Stimulated activated CD4-positive, alpha-beta T cell treated with anti-CD3 and anti-CD28 coated beads, Interleukin-2, amount 100 ng/mL, for 4 hours (primary cell): ENCODE data around the gene ACVR1C.

Experiments used
- DNase-seq: peaks from one replicate; pipeline ENCODE4 v3.0.0-alpha.2; 2020; ENCODE audit warnings: low read depth

ACVR1C gene

DNA sequence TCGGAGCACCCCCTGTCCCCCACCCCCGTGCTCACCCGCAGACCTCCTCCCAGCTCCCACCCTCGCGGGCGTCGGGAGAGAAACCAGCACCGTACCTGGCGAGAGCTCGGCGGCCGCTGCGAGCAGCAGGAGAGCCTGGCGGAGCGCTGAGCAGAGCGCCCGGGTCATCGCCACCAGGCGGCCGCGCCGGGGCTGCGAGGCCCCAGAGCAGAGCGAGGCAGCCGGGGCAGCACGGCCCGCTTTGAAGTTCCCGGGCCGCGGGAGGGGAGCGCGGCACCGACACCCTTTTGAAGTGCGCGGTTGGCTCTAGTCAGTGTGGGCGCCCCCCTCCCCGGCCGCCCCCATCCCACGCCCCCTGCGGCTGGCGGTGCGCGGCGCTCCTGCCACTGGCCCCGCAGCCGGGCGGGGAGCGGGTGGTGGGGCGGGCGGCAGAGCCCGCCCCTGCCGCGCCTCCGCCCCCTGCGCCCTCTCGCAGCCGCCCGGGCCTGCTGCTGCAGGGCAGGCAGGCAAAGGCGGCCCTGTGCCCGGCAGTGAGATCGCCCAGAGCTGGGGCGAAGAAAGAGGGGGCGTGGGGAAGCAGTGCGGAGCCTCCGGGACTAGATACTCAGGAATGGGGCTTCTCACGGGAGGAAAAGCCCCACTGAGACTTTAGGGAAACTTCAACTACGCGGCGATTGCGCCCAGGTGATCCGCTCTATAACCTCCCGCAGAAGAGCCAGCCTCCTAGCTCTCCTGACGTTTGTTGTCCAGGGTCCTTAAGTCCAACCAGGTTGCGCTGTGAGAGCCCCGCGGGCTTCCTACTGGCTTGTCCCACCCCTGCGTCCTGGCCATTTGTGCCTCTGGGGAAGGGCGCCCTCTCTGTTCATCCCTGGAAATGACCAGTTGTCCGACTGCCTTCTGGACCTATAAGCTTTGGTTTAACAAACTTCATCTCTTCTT lies at the start of gene ACVR1C:
Gene ACVR1C (minus strand): TSS at position 388 of the 939 bp plus-strand sequence. CDS start 220 bp downstream, at position 168.
- peak; percentile 41 for DNase-seq

DNA sequence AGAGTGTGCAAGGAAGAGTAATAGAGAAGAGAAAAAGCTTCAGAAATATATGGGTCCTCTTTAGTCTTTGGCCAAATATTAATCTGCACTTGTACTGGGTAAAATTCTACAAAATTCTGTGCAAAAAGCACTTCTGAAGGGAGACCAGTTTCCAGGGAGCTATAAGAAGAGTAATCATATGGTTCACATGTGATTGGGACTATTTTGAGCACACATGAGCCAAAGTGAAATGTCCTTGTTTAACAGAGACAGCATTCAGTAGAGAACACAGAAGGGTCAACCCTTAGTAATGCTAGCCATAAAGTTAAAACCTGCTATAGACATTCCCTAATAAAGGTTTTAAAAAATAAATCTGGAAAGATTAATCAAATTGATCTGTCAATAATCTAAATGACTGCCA lies 49.3 kb upstream of the ACVR1C start:
- DNase-seq: no peak

GRCh38 chr2:157672129-157672528 lies 43.5 kb upstream of the ACVR1C start:
- no peak for DNase-seq

GRCh38 chr2:157662401-157662800 lies 33.7 kb upstream of the ACVR1C start:
- DNase-seq: no peak

DNA sequence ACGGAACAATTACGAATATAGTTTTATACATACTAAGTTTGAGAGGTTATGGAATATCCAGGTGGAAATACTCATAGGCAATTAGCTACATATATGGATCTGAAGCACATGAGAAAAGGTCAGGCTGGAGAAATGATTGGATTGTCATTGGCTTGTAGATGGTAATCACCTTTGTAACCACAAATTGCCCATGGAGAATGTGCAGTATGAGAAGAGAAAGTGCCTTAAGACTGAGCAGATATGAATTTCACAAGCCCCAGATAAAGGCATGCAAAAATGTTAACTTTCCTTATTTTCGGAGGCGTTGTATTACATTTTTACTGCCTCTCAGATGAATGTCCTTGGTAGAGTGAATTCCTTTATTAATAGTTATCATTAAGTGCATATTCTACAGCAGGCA lies 33.1 kb upstream of the ACVR1C start:
- no peak for DNase-seq

DNA sequence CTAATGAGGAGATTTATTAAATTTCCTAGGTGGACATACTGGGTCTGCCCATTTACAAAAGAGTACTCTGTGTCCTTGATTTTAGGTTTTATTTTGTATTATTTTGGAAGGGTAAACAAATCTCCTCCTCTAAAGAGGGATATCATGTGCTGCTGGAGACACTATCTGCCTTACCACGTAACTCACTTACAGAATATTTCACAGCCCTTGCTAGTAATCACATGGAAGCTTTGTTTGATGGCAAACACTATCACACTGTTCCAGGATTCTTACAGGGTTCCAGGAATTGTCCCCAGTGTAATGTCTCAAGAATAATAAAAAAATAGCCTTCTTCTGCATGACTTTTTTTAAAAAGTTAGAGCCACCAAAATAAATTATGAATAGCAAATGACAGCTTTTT lies 29.2 kb upstream of the ACVR1C start:
- DNase-seq: no peak

- no peak for DNase-seq
Measured at GRCh38 chr2:157657101-157657500, 28.4 kb upstream of the ACVR1C start.

DNA sequence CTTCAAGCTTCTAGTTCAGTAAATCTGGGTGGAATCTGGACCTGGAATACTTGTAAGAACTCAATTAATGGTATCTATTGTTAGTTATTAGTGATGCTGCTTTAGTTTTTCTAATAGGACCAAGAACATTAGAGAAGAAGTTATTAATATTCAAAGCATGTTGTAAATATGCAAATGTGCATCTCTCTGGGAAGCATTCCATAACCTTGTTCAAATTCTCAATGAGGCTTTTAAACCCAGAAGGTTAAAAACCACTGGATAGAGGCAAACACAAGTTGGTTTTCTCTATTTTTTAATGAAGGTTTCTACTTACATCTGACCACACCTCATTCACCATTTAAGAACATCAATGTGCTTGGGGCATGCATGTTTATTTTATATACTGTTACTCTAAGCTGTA lies 16.1 kb upstream of the ACVR1C start:
- DNase-seq: no peak

DNA sequence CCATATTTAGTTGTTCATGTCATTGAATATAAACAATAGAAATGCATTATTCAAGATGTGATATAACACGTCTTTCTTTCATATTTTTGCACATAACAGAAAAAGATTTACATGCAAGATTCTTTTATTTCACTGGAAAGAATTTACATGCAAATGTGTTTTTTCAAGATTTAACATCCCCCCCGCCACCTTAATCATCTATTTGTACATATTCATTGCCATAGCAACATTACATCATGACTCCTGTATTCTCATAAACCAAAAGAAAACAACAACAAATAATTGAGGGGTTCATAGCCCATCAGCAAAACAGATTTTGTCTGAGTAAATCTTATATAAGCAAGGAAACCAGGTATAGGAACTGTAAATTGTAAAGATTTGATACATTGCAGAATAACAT lies 3.2 kb upstream of the ACVR1C start:
- DNase-seq: no peak

GRCh38 chr2:157627594-157628476 lies 829 bp downstream of the ACVR1C start:
- peak; percentile 32 for DNase-seq

DNA sequence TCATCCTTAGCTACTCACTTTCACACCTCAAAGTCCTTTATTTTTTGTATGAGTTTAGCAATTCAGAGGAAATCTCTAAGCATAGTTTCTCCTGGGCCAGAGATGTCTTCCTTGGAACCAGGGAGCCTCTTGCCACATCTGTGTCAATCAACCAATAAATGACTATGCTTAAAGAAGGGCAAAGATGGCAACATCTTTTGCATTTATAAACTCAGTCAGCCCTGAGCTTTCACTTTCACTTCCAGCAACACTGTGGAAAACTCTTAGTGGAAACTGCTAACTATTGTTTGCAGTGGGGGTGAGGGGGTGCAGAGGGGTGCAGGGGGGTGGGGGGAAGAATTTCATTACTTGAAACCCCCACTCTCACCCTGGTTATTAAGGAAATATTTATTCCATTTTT lies 3.4 kb downstream of the ACVR1C start:
- no peak for DNase-seq

GRCh38 chr2:157620956-157621355 lies 7.7 kb downstream of the ACVR1C start:
- no peak for DNase-seq

DNA sequence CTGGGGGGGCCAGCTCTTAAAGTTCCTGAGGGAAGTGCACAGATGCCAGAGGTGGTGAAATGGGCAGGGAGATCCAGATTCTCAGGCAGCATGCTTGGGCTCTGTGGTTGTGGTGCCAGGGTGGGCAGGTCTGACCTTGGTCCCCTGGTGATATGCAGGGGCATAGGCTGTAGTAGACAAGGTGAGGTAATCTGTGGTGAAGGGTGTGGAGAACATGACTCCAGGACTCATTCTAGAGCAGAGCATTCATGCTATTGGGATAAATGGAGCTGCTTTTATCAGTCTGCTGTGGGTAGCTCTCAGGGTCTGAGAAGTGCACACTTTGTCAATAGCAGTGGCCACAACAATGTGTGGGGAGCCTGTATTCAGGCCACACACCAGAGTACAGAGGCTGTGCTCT lies 16.9 kb downstream of the ACVR1C start:
- DNase-seq: no peak

- DNase-seq: no peak
Measured at GRCh38 chr2:157611110-157611509, 17.6 kb downstream of the ACVR1C start.

DNA sequence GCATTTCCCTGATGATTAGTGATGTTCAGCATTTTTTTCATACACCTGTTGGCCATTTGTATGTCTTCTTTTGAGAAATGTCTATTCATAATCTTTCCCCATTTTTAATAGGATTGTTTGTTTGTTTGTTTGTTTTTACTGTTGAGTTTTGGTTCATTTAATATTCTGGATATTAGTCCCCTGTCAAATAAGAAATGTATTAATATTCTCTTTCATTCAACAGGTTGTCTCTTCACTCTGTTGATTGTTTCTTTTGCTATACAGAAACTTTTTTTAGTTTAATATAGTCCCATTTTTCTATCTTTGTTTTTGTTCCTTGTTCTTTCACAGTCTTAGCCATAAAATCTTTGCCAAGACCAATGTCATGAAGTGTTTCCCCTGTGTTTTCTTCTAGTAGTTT lies 22.1 kb downstream of the ACVR1C start:
- no peak for DNase-seq

DNA sequence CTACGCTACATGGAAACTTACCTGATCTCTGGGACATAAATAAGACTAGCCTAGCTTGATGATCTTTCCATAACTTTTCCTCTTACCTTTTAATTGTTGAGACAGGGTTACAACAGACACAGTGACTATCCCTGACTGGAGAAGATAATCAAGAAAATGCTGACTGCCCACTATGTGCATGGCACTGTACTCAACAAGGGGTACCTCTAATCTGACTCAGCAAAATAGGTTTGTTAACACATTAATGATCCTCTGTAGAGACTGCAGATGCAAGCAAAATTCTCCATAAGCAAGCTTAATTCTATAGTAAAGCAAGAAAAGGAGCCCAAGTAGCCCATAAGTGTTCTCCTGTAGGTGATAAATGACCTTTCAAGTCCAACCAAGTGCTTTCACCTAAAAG lies 25.5 kb downstream of the ACVR1C start:
- no peak for DNase-seq

GRCh38 chr2:157601807-157602206 lies 26.9 kb downstream of the ACVR1C start:
- DNase-seq: no peak

DNA sequence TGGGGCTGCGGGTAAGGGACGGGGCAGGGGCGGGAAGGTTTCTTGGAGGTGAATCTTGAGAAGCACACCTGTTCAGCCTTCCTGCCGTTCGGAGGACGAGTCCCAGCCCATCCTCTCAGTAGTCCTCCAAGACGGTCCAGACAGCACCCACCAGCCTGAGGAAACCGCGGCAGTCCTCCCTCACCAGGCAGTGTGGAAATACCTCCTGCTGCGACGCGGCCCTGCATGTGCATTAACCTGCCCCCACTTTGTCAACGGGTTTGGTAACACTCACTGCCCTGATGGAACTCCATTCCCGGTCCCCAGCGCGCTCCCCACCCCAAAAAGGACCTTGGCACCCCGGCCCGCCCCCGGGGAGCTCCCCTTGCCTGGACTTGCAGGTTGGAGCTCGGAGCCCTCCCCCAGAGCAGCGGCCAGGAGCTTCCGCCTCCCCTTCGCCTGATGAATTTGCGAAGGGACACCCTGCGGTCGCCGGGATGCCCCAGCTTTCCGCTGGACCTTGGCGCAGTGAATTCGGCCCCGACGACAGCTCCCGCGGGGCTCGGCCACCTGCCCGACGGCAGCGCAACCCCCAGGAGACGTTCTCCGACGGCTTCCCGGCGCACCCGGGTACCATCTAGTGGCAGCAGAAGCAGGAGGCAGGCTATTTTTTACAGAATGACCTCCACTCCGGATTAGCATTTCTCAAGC lies 31.5 kb downstream of the ACVR1C start:
- DNase-seq: peak; percentile 43

GRCh38 chr2:157593411-157593810 lies 35.3 kb downstream of the ACVR1C start:
- no peak for DNase-seq

DNA sequence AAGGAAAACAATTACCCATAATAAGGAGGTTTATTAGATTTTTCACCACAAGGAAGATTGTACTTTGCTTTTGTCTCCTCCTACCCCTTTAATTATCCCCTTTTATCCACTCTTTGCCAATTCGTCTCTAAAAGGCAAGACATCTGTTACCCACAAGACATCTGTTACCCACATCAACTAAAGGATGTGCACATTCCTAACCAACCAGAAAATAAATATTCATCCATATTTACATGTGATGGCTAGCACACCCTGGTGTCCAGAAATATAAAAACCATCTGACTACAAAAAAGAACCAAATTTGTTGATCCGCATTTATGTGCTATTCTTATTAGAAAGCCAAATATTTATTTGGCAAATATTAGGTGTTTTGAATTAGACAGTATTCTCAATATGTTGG lies 35.7 kb downstream of the ACVR1C start:
- no peak for DNase-seq

DNA sequence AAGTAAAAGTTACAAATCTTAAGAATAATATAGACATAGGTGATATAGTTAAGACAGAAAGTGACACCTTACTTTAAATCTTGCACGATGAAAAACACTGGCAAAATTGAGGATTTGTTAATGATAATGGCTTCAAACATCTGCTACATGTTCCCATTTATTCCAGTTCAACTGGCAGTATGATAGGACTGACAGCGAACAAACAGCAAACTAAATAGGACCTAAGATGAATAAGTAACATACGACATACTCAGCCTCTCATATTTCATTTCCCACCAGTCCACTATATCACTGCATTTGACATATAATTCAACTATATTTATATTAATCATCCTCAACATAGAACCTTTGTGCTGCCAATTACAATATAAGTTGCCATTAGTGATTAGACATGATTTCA lies 36.3 kb downstream of the ACVR1C start:
- DNase-seq: no peak

GRCh38 chr2:157587576-157587975 lies 41.1 kb downstream of the ACVR1C start:
- DNase-seq: no peak
